Stimulated activated CD4-positive, alpha-beta T cell treated with anti-CD3 and anti-CD28 coated beads, Interleukin-4, amount 100 ng/mL, for 48 hours (primary cell): Measurements from ENCODE around the gene SMARCA4.
"Not testable (repeated sequence)": the region's sequence is repeated elsewhere in the genome, so short reads cannot be mapped to it uniquely, and the experiment has no call there.

Experiments used
- DNase-seq, 2 donors: peaks; one replicate each; pipeline ENCODE4 v3.0.0-alpha.2; 2020; ENCODE audit warnings: low read depth in 2 of 2

The SMARCA4 gene

GRCh38 chr19:10976131-10976892 is 15.5 kb downstream of the SMARCA4 start:
- DNase-seq: no peak

GRCh38 chr19:10977742-10978092 is 16.9 kb downstream of the SMARCA4 start:
- DNase-seq: no peak

- DNase-seq: no peak
Measured at GRCh38 chr19:10979951-10980381, 19.1 kb downstream of the SMARCA4 start.

- no peak for DNase-seq
Measured at GRCh38 chr19:10981252-10981895, 20.5 kb downstream of the SMARCA4 start.

GRCh38 chr19:10983026-10983425 is 22.2 kb downstream of the SMARCA4 start:
- no peak for DNase-seq

GRCh38 chr19:10984166-10984735 is 23.4 kb downstream of the SMARCA4 start:
- DNase-seq: no peak

- no peak for DNase-seq
Measured at GRCh38 chr19:10985502-10985901, 24.7 kb downstream of the SMARCA4 start.

GRCh38 chr19:10986301-10987127 is 25.7 kb downstream of the SMARCA4 start:
- DNase-seq: no peak

GRCh38 chr19:10987571-10988297 is 26.9 kb downstream of the SMARCA4 start:
- DNase-seq: no peak

- DNase-seq: no peak
Measured at GRCh38 chr19:10988380-10988779, 27.6 kb downstream of the SMARCA4 start.

- DNase-seq: no peak
Measured at GRCh38 chr19:10988921-10989320, 28.1 kb downstream of the SMARCA4 start.

GRCh38 chr19:10991076-10991475 is 30.2 kb downstream of the SMARCA4 start:
- no peak for DNase-seq

GRCh38 chr19:10991521-10992081 is 30.8 kb downstream of the SMARCA4 start:
- DNase-seq: no peak

- not testable (repeated sequence) for DNase-seq
Measured at GRCh38 chr19:10992174-10992573, 31.3 kb downstream of the SMARCA4 start.

- no peak for DNase-seq
Measured at GRCh38 chr19:10995926-10996600, 35.2 kb downstream of the SMARCA4 start.

GRCh38 chr19:10998045-10998533 is 37.3 kb downstream of the SMARCA4 start:
- no peak for DNase-seq

GRCh38 chr19:10998666-10999065 is 37.8 kb downstream of the SMARCA4 start:
- no peak for DNase-seq

GRCh38 chr19:11005521-11005920 is 44.7 kb downstream of the SMARCA4 start:
- no peak for DNase-seq

GRCh38 chr19:11007385-11007784 is 46.6 kb downstream of the SMARCA4 start:
- DNase-seq: no peak

- no peak for DNase-seq
Measured at GRCh38 chr19:11007962-11008532, 47.2 kb downstream of the SMARCA4 start.
